GM18507 (cell line): ENCODE results near the gene KRT20.

Experiments
- DNase-seq: peaks from one replicate; pipeline ENCODE4 v3.0.0; 2011; ENCODE audit warnings: low read depth; ENCODE audit not compliant: insufficient read length; ENCODE audit errors: extremely low spot score
- FAIRE-seq: peaks from 2 replicates; lab custom pipeline; 2011; peaks lifted over from hg19 to GRCh38; lab: Jason Lieb, UNC

Gene KRT20

GRCh38 chr17:40901981-40902474 is 17.0 kb upstream of the KRT20 start:
- FAIRE-seq (no peak), DNase-seq (no peak)

GRCh38 chr17:40900809-40901356 is 15.8 kb upstream of the KRT20 start:
- FAIRE-seq (no peak), DNase-seq (no peak)

GRCh38 chr17:40896916-40897455 is 11.9 kb upstream of the KRT20 start:
- DNase-seq (no peak), FAIRE-seq (no peak)

GRCh38 chr17:40895106-40895730 is 10.2 kb upstream of the KRT20 start:
- FAIRE-seq = no peak
- no peak for DNase-seq

GRCh38 chr17:40888196-40888720 is 3.2 kb upstream of the KRT20 start:
- DNase-seq (no peak), FAIRE-seq (no peak)

GRCh38 chr17:40886090-40886489 is 1.0 kb upstream of the KRT20 start:
- FAIRE-seq (no peak), DNase-seq (no peak)

- no peak for DNase-seq
- no peak for FAIRE-seq
Observed at GRCh38 chr17:40883626-40884334, 1.3 kb downstream of the KRT20 start.

GRCh38 chr17:40883031-40883430 is 2.0 kb downstream of the KRT20 start:
- FAIRE-seq = no peak
- no peak for DNase-seq

- DNase-seq = no peak
Observed at GRCh38 chr17:40879026-40879425, 6.0 kb downstream of the KRT20 start.

GRCh38 chr17:40878044-40878443 is 7.0 kb downstream of the KRT20 start:
- DNase-seq (no peak), FAIRE-seq (no peak)

More at GRCh38 chr17:40879026-40879425, 6.0 kb downstream of the KRT20 start:
- no peak for FAIRE-seq

- no peak for DNase-seq
- no peak for FAIRE-seq
Observed at GRCh38 chr17:40873801-40874200, 11.2 kb downstream of the KRT20 start.

- FAIRE-seq = no peak
Observed at GRCh38 chr17:40873255-40873654, 11.8 kb downstream of the KRT20 start.

GRCh38 chr17:40872416-40872815 is 12.6 kb downstream of the KRT20 start:
- FAIRE-seq (no peak), DNase-seq (no peak)

More at GRCh38 chr17:40873255-40873654, 11.8 kb downstream of the KRT20 start:
- no peak for DNase-seq

GRCh38 chr17:40871316-40871715 is 13.7 kb downstream of the KRT20 start:
- no peak for DNase-seq
- no peak for FAIRE-seq

GRCh38 chr17:40870136-40870535 is 14.9 kb downstream of the KRT20 start:
- no peak for FAIRE-seq
- DNase-seq = no peak

- FAIRE-seq = no peak
- DNase-seq = no peak
Observed at GRCh38 chr17:40866838-40867237, 18.2 kb downstream of the KRT20 start, which contains the start of gene KRT12. KRT12 (minus strand) TSS chr17:40867223; CDS start chr17:40867186, 37 bp downstream.

- no peak for FAIRE-seq
- no peak for DNase-seq
Observed at GRCh38 chr17:40864661-40865390, 20.2 kb downstream of the KRT20 start.

GRCh38 chr17:40862985-40863733 is 21.9 kb downstream of the KRT20 start:
- no peak for DNase-seq
- FAIRE-seq = no peak

- FAIRE-seq = no peak
- no peak for DNase-seq
Observed at GRCh38 chr17:40859536-40859935, 25.5 kb downstream of the KRT20 start.
